OCI-LY7 (cell line): ENCODE data around the gene SBF1. TPM values are rescaled to one million over a fixed set of nuclear protein-coding genes. Genes with fewer than 3 reads are reported as not detected.

Source experiments
- BruUV-seq: library from RNA; stranded (reverse); fragments of 400-500 nt; replicated peaks from 2 replicates; lab custom pipeline; 2021; lab: Mats Ljungman, UMichigan
- CTCF ChIA-PET: fragments of 300-600 bp; sonication (Branson Sonifier 250); formaldehyde crosslinking; loops from one replicate; lab custom pipeline; 2022; ENCODE audit warnings: antibody characterized with exemption; ENCODE audit not compliant: unreplicated experiment; lab: Charles Lee
- POLR2A ChIA-PET: fragments of 300-600 bp; sonication (Branson Sonifier 250); formaldehyde crosslinking; loops from one replicate; lab custom pipeline; 2022; ENCODE audit warnings: antibody characterized with exemption; lab: Charles Lee
- DNase-seq: peaks from one replicate; pipeline ENCODE4 v3.0.0-alpha.2; 2015; ENCODE audit warnings: low spot score
- H2AFZ ChIP-seq: fragments of 200-600 bp; sonication (generic), shearing (Covaris generic); 2 replicates; pipeline ENCODE4 v1.6.1; 2014; ENCODE audit warnings: mild to moderate bottlenecking, antibody characterized with exemption, low read length, moderate library complexity
- H3K27ac ChIP-seq: fragments of 200-600 bp; sonication (generic); 2 replicates; pipeline ENCODE4 v1.5.1; 2014; ENCODE audit warnings: mixed run types, low read depth, mild to moderate bottlenecking, moderate library complexity, low read length, inconsistent platforms; ENCODE audit not compliant: poor library complexity, severe bottlenecking
- H3K36me3 ChIP-seq: fragments of 200-600 bp; sonication (generic); 2 replicates; pipeline ENCODE4 v1.6.1; 2014; ENCODE audit warnings: mild to moderate bottlenecking, antibody characterized with exemption, low read length, moderate library complexity, mixed read lengths; ENCODE audit not compliant: insufficient read depth
- H3K4me1 ChIP-seq: fragments of 200-600 bp; sonication (generic); 2 replicates; pipeline ENCODE4 v1.5.1; 2014; ENCODE audit warnings: mild to moderate bottlenecking, low read length; ENCODE audit not compliant: insufficient read depth, poor library complexity, severe bottlenecking
- H3K4me2 ChIP-seq: fragments of 200-600 bp; sonication (generic); 2 replicates; pipeline ENCODE4 v1.6.1; 2014; ENCODE audit warnings: mild to moderate bottlenecking, low read length
- H3K4me3 ChIP-seq: fragments of 200-600 bp; sonication (generic); 2 replicates; pipeline ENCODE4 v1.5.1; 2014; ENCODE audit warnings: mild to moderate bottlenecking, low read depth, low read length; ENCODE audit not compliant: poor library complexity, severe bottlenecking
- H3K79me2 ChIP-seq: fragments of 200-600 bp; sonication (generic); 2 replicates; pipeline ENCODE4 v1.6.1; 2016; ENCODE audit warnings: low read depth, mild to moderate bottlenecking, low read length, moderate library complexity, mixed read lengths; ENCODE audit not compliant: insufficient read depth
- H3K9me2 ChIP-seq: fragments of 200-600 bp; sonication (generic); 2 replicates; pipeline ENCODE4 v1.6.1; 2016; ENCODE audit warnings: mild to moderate bottlenecking, low read length, mixed read lengths; ENCODE audit not compliant: insufficient read depth
- H3K9me3 ChIP-seq: fragments of 200-600 bp; sonication (generic); 2 replicates; pipeline ENCODE4 v1.6.1; 2014; ENCODE audit warnings: mild to moderate bottlenecking, mixed run types, low read length, mixed read lengths
- H4K20me1 ChIP-seq: fragments of 200-600 bp; sonication (generic); 2 replicates; pipeline ENCODE4 v1.6.1; 2014; ENCODE audit warnings: mild to moderate bottlenecking, antibody characterized with exemption, low read length, moderate library complexity, mixed read lengths; ENCODE audit not compliant: insufficient read depth
- EZH2phosphoT487 ChIP-seq: fragments of 200-600 bp; sonication (generic); IDR thresholded peaks from 2 replicates; pipeline ENCODE4 v1.6.1; 2018; ENCODE audit warnings: low read depth, borderline replicate concordance, mild to moderate bottlenecking, mixed run types, antibody characterized with exemption, low read length, moderate library complexity, mixed read lengths
- intact Hi-C: fragments of 100-400 bp; cut with micrococcal nuclease; formaldehyde crosslinking; loops from one replicate; pipeline ENCODE4 v1.10.0; 2022; ENCODE audit not compliant: unreplicated experiment
- total RNA-seq, 2 experiments: library from RNA; depleted of rRNA in 1 of 2; stranded (reverse); fragments of >200 nt in 1 of 2; shearing (Covaris generic) in 1 of 2; gene quantifications; 2 replicates each; pipeline ENCODE4 v1.2.3, GENCODE V29; 2014 to 2022
- TF ChIP-seq, protein P1 (sequence below): fragments of 200-600 bp; sonication (generic); conservative IDR thresholded peaks from 2 replicates; pipeline ENCODE4 v1.5.1; 2014; ENCODE audit warnings: mild to moderate bottlenecking, antibody characterized with exemption, low read length, moderate library complexity, mixed read lengths

Gene SBF1
- total RNA-seq, 2 experiments from 2014 or later = 177 to 181 TPM

DNA sequence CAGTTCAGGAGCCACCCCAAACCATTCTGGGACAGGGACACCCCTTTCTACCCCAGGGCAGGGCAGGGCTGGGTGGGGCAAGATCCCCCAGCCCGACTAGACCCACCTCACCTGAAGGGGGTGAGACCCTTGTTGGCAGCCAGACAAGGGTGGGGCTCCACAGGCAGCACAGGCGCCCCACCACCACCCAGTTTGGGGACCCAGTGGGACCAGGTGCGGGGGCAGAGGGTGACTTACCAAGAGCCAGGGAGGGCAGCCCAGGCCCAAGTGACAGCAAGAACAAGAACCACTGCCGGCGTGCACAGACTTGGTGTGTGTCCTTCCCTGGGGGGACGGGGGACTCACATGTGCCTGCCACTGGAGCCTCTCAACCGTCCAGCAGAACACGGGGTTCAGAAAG lies 8.7 kb upstream of the SBF1 start:
- intact Hi-C loops = no loop called here
- TF ChIP-seq, protein P1, sequence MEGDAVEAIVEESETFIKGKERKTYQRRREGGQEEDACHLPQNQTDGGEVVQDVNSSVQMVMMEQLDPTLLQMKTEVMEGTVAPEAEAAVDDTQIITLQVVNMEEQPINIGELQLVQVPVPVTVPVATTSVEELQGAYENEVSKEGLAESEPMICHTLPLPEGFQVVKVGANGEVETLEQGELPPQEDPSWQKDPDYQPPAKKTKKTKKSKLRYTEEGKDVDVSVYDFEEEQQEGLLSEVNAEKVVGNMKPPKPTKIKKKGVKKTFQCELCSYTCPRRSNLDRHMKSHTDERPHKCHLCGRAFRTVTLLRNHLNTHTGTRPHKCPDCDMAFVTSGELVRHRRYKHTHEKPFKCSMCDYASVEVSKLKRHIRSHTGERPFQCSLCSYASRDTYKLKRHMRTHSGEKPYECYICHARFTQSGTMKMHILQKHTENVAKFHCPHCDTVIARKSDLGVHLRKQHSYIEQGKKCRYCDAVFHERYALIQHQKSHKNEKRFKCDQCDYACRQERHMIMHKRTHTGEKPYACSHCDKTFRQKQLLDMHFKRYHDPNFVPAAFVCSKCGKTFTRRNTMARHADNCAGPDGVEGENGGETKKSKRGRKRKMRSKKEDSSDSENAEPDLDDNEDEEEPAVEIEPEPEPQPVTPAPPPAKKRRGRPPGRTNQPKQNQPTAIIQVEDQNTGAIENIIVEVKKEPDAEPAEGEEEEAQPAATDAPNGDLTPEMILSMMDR = no peak
- TF ChIP-seq EZH2phosphoT487 = no peak
- H2AFZ ChIP-seq = no peak overlapping the region
- no peak overlapping the region for H3K4me2 ChIP-seq
- no peaks in the 10 kb centered on the region for H3K9me3 ChIP-seq
- no peak for DNase-seq
- peaks cover 10% of the 10 kb centered on the region for H3K4me1 ChIP-seq
- no peaks in the 10 kb centered on the region for H3K36me3 ChIP-seq
- no peaks in the 10 kb centered on the region for H3K9me2 ChIP-seq
- POLR2A ChIA-PET = no interaction called here
- H3K79me2 ChIP-seq = no peaks in the 10 kb centered on the region
- no TSS peak for BruUV-seq
- CTCF ChIA-PET = no interaction called here
- no peak overlapping the region for H3K27ac ChIP-seq
- no peak overlapping the region for H3K4me3 ChIP-seq
- no peaks in the 10 kb centered on the region for H4K20me1 ChIP-seq

DNA sequence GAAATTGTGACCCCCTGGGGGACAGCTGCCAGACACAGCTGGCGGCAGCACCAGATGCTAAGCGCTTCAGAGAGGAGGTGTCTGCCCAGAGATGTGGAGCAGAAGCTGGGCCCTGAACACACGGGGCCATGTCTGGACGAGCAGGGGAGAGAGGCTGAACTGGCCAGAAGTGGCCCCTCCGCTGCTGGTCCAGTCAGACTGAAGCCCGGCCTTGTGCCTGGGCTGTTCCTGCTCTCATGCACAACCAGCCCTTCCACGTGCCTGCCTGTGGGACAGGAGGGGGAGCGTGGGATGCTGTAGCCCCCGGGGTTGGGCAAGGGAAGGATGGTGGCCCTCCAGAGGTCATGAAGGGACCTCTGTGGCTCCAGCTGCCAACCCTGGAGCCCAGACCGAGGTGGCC lies 8.3 kb upstream of the SBF1 start:
- Histone ChIP-seq H4K20me1 (no peaks in the 10 kb centered on the region), H3K4me3 (no peak overlapping the region), H3K9me3 (no peaks in the 10 kb centered on the region), H3K36me3 (no peaks in the 10 kb centered on the region), H2AFZ (no peak overlapping the region), H3K79me2 (no peaks in the 10 kb centered on the region), H3K9me2 (no peaks in the 10 kb centered on the region), H3K4me1 (peaks cover 10% of the 10 kb centered on the region), H3K4me2 (no peak overlapping the region), H3K27ac (no peak overlapping the region)
- no TSS peak for BruUV-seq
- TF ChIP-seq, protein P1 = no peak
- ChIA-PET POLR2A (no interaction called here), CTCF (no interaction called here)
- DNase-seq = no peak
- intact Hi-C loops = no loop called here

DNA sequence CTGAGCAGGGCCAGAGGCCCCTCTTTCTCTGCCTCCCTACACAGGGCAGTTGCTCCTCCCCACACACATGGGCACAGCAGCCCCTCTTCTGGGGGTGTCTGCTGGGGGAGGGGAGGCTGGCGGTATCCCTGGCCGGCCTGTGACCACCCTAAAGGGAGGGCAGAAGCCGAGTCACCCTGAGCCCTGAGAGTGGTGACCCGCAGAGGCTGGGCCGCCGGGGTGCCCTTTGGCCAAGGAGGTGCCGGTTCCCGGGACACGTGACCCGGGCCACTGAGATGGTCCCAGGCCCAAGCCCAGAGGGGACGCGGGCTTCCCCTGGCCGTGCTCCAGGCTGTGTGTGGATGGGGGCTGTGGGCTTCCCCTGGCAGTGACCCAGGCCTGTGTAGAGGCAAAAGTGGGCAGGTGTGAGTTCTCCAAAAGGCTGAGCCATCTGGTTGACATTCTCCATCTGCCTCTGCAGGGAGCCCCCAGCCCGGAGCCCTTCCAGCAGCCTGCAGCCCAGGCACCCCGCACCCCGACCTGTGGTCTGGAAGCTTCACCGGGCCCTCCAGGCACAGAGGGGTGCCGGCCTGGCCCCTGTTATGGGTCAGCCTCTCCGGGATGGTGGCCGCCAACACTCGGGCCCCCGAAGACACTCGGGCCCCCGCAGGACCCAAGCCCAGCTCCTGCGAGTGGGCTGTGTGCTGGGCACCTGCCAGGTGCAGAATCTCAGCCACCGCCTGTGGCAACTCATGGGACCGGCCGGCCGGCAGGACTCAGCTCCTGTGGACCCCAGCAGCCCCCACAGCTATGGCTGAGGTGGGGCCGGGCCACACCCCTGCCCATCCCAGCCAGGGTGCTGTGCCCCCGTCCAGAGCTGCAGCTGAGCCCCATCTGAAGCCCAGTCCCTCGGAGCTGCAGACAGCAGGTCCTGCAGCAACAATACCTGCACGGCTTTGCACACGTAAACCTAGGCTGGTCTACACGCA lies 7.6 kb upstream of the SBF1 start:
- Histone ChIP-seq H2AFZ (0 out of 2 replicates have a peak overlapping the region, but pooled peaks have one; percentile 10), H3K4me1 (peaks cover 10% of the 10 kb centered on the region), H3K9me2 (no peaks in the 10 kb centered on the region), H3K79me2 (no peaks in the 10 kb centered on the region), H3K4me3 (peak overlapping the region; percentile 68), H3K4me2 (peak overlapping the region; percentile 69), H3K9me3 (no peaks in the 10 kb centered on the region), H3K36me3 (no peaks in the 10 kb centered on the region), H4K20me1 (no peaks in the 10 kb centered on the region), H3K27ac (no peak overlapping the region)
- no peak for DNase-seq
- intact Hi-C loops = no loop called here
- ChIA-PET CTCF (no interaction called here), POLR2A (no interaction called here)
- BruUV-seq = no TSS peak
- TF ChIP-seq, protein P1 = no peak
- TF ChIP-seq EZH2phosphoT487 = no peak
